ENCODE data around the gene NRL. TPM values are rescaled to one million over a fixed set of nuclear protein-coding genes. Genes with fewer than 3 reads are reported as not detected.

The NRL gene
- total and polyA plus RNA-seq, 2 donors (not counting 3 experiments of a cell fraction or from before 2014, with no cell fraction given): 0.71 to 1.1 TPM

DNA sequence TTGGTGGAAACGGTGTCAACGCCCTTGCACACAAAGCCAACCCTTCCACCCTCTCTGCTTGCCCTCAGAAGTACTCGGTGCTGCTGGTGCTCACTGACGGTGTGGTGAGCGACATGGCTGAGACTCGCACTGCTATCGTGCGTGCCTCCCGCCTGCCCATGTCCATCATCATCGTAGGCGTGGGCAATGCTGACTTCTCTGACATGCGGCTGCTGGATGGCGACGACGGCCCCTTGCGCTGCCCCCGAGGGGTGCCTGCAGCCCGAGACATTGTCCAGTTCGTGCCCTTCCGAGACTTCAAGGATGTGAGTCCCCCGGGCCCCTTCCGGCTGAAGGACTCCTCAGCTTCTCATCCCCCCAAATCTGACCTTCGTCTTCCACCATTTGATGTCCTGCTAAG lies 37.7 kb downstream of the NRL start:
- FAIRE-seq (no peak), DNase-seq (ENCODE audit: low read depth, low spot score) (no peak)
- Histone ChIP-seq H3K27ac (ENCODE audit: insufficient read depth, low read depth, low read length) (no peak overlapping the region), H3K4me1 (ENCODE audit: control insufficient read depth, extremely low read depth, insufficient read depth, low read length) (no peaks in the 10 kb centered on the region), H3K4me2 (ENCODE audit: insufficient read depth, low read length) (no peak overlapping the region), H3K36me3 (ENCODE audit: control insufficient read depth in 2 of 2, extremely low read depth in 1 of 2, insufficient read depth in 2 of 2, low read length in 2 of 2) (no peaks in the 10 kb centered on the region), H3K4me3 (replicated peaks in 1 of 3; ENCODE audit: insufficient read depth in 1 of 3, low read depth in 1 of 3, low read length in 3 of 3) (no peak overlapping the region), H2AFZ (ENCODE audit: low read depth, low read length) (no peak overlapping the region), H3K27me3 (ENCODE audit: control insufficient read depth in 2 of 2, insufficient read depth in 2 of 2, low read length in 2 of 2) (peaks cover 19 to 23% of the 10 kb centered on the region in 2 experiments), H3K9me1 (replicated peaks; ENCODE audit: control insufficient read depth, extremely low read depth, insufficient read depth, low read length) (no peaks in the 10 kb centered on the region), H3K9me3 (replicated peaks; ENCODE audit: control insufficient read depth, insufficient read depth, low read length) (no peaks in the 10 kb centered on the region), H3K9ac (replicated peaks; ENCODE audit: extremely low read depth, insufficient read depth, low read length) (no peak overlapping the region), H3K79me2 (ENCODE audit: control insufficient read depth, insufficient read depth, low read length) (no peaks in the 10 kb centered on the region), H4K20me1 (replicated peaks; ENCODE audit: control insufficient read depth, extremely low read depth, insufficient read depth, low read length) (no peaks in the 10 kb centered on the region)
- ChIA-PET POLR2A (no interaction called here), CTCF (no interaction called here)
- intact Hi-C loops (cut with micrococcal nuclease) (no loop called here), dilution Hi-C loops (cut with MboI; ENCODE audit: extremely low pct_ligation_motif_present, low sequenced_read_pairs) (no loop called here)
- no TSS peak for BruUV-seq (replicated peaks)
- no peak for TF ChIP-seq POLR2AphosphoS5 (IDR thresholded peaks at IDR 0.05; ENCODE audit: insufficient read depth, low read depth, low read length)
- TF ChIP-seq POLR2A (IDR thresholded peaks at IDR 0.05; ENCODE audit: low read depth, low read length): no peak

DNA sequence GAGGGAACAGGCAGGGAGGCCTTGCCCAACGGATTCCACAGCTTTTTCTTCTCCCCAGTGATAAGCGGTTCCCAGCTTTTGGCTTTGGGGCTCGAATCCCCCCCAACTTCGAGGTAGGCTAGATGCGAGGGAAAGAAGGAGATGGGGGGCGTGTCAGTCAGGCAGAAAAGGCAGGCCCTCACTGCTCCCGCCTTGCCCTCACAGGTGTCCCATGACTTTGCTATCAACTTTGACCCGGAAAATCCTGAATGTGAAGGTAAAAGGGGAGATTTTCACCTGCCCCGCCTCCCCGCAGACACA lies 38.5 kb downstream of the NRL start:
- CTCF ChIA-PET: interaction anchor here (1.0 kb wide), 1 partner anchor 18 kb away, joined by 3 read pairs; no protein-coding TSS in a partner anchor

More for the DNA sequence above, 38.5 kb downstream of the NRL start:
- Histone ChIP-seq H3K27ac (ENCODE audit: insufficient read depth, low read depth, low read length) (no peak overlapping the region), H3K27me3 (ENCODE audit: control insufficient read depth in 2 of 2, insufficient read depth in 2 of 2, low read length in 2 of 2) (peaks cover 14% of the 10 kb centered on the region in 2 experiments), H3K79me2 (ENCODE audit: control insufficient read depth, insufficient read depth, low read length) (no peaks in the 10 kb centered on the region), H4K20me1 (replicated peaks; ENCODE audit: control insufficient read depth, extremely low read depth, insufficient read depth, low read length) (no peaks in the 10 kb centered on the region), H3K4me3 (replicated peaks in 1 of 3; ENCODE audit: insufficient read depth in 1 of 3, low read depth in 1 of 3, low read length in 3 of 3) (no peak overlapping the region), H3K4me1 (ENCODE audit: control insufficient read depth, extremely low read depth, insufficient read depth, low read length) (no peaks in the 10 kb centered on the region), H3K9me3 (replicated peaks; ENCODE audit: control insufficient read depth, insufficient read depth, low read length) (no peaks in the 10 kb centered on the region), H3K9me1 (replicated peaks; ENCODE audit: control insufficient read depth, extremely low read depth, insufficient read depth, low read length) (no peaks in the 10 kb centered on the region), H2AFZ (ENCODE audit: low read depth, low read length) (no peak overlapping the region), H3K9ac (replicated peaks; ENCODE audit: extremely low read depth, insufficient read depth, low read length) (no peak overlapping the region), H3K36me3 (ENCODE audit: control insufficient read depth in 2 of 2, extremely low read depth in 1 of 2, insufficient read depth in 2 of 2, low read length in 2 of 2) (no peaks in the 10 kb centered on the region), H3K4me2 (ENCODE audit: insufficient read depth, low read length) (no peak overlapping the region)
- FAIRE-seq (no peak), DNase-seq (ENCODE audit: low read depth, low spot score) (no peak)
- BruUV-seq (replicated peaks): no TSS peak
- dilution Hi-C loops (cut with MboI; ENCODE audit: extremely low pct_ligation_motif_present, low sequenced_read_pairs) (no loop called here), intact Hi-C loops (cut with micrococcal nuclease) (no loop called here)
- no peak for TF ChIP-seq EZH2 (IDR thresholded peaks at IDR 0.05; ENCODE audit: borderline replicate concordance, low read depth, low read length, severe bottlenecking)
- TF ChIP-seq JUN (IDR thresholded peaks at IDR 0.05; ENCODE audit: borderline replicate concordance, insufficient read depth, insufficient read length, low read depth): no peak
- no peak for TF ChIP-seq MYC (IDR thresholded peaks at IDR 0.05; ENCODE audit: low read depth, low read length)
- POLR2A ChIA-PET: no interaction called here

All from endothelial cell of umbilical vein (primary cell).